ENCODE data around the gene NSFL1C.

DNA sequence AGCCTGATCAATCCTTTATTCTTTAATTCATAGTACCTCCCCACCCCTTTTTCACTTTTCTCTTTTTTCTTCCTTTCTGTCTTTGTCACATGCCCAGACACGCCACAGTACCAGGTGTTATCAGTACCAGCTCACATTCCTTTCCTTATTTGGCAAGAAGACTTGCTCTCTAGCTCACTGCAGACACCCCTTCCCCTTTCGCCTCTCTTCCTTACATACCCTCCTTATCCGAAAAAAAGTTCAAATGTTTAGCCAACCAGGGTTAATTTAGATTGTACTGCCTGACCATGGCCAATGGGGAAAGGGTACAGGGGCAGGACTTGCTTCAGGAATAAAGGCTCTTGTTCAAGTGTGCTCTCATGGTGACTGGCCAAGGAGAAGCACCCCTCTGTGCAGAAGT, 33.8 kb upstream of the NSFL1C start:
- TF ChIP-seq, protein P1, sequence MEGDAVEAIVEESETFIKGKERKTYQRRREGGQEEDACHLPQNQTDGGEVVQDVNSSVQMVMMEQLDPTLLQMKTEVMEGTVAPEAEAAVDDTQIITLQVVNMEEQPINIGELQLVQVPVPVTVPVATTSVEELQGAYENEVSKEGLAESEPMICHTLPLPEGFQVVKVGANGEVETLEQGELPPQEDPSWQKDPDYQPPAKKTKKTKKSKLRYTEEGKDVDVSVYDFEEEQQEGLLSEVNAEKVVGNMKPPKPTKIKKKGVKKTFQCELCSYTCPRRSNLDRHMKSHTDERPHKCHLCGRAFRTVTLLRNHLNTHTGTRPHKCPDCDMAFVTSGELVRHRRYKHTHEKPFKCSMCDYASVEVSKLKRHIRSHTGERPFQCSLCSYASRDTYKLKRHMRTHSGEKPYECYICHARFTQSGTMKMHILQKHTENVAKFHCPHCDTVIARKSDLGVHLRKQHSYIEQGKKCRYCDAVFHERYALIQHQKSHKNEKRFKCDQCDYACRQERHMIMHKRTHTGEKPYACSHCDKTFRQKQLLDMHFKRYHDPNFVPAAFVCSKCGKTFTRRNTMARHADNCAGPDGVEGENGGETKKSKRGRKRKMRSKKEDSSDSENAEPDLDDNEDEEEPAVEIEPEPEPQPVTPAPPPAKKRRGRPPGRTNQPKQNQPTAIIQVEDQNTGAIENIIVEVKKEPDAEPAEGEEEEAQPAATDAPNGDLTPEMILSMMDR (conservative IDR thresholded peaks at IDR 0.05): no peak
- no peak for TF ChIP-seq EZH2 (IDR thresholded peaks at IDR 0.05; ENCODE audit: low read depth)
